Measurements from ENCODE around the gene RSAD2. TPM values are rescaled to one million over a fixed set of nuclear protein-coding genes. Genes with fewer than 3 reads are reported as not detected.

The RSAD2 gene
- total and polyA plus RNA-seq, 9 of the 15 experiments (the other 6 are each of a cell fraction or from before 2014, with no cell fraction given), result 0.15 to 1.4 (median 0.28) TPM

GRCh38 chr2:6863792-6864191 lies 13.8 kb upstream of the RSAD2 start:
- Histone ChIP-seq H3K4me3 (no peak overlapping the region), H3K4me1 (replicated peaks in 1 of 2; ENCODE audit: control insufficient read depth in 2 of 2, insufficient read depth in 2 of 2, low read length in 2 of 2) (peaks cover 14 to 19% of the 10 kb centered on the region in 2 experiments), H2AFZ (ENCODE audit: low read depth, low read length) (no peak overlapping the region), H3K9me3 (replicated peaks; ENCODE audit: control insufficient read depth, insufficient read depth, low read depth, low read length) (peaks cover 4% of the 10 kb centered on the region), H3K4me2 (ENCODE audit: insufficient read depth, low read length) (no peak overlapping the region), H3K79me2 (ENCODE audit: control insufficient read depth, insufficient read depth, low read length) (peaks cover 4% of the 10 kb centered on the region; the same call in 1 of the 3 replicates), H3K9me1 (ENCODE audit: control insufficient read depth, insufficient read depth, low read length) (no peaks in the 10 kb centered on the region), H4K20me1 (replicated peaks; ENCODE audit: control insufficient read depth, insufficient read depth, low read length) (no peaks in the 10 kb centered on the region), H3K9ac (ENCODE audit: insufficient read depth in 1 of 2, low read depth in 2 of 2, low read length in 2 of 2) (no peak overlapping the region), H3K27me3 (ENCODE audit: control insufficient read depth in 2 of 2, insufficient read depth in 2 of 2, low read length in 2 of 2) (no peaks in the 10 kb centered on the region), H3K27ac (ENCODE audit: extremely low read depth, low read depth, low read length) (no peak overlapping the region), H3K36me3 (ENCODE audit: control insufficient read depth, insufficient read depth, low read length) (peaks cover 14% of the 10 kb centered on the region; the same call in 1 of the 3 replicates)
- TF ChIP-seq KDM4B (IDR thresholded peaks at IDR 0.05; ENCODE audit: borderline replicate concordance in 2 of 2, low read depth in 1 of 2) (no peak), KDM5B (IDR thresholded peaks at IDR 0.05; ENCODE audit: insufficient replicate concordance, low read depth, low read length) (peak; percentile 34), HSF4 (CRISPR knock-in tag; IDR thresholded peaks at IDR 0.05; ENCODE audit: borderline replicate concordance) (no peak)
- in situ Hi-C loops (cut with MboI), result no loop called here
- FAIRE-seq (no peak), DNase-seq (ENCODE audit: extremely low read depth in 1 of 4, low spot score in 3 of 4) (no peak), ATAC-seq (no peak)
- POLR2A ChIA-PET, result interaction anchor here (1.1 to 3.3 kb wide), 2 partner anchors 13 to 16 kb away, joined by 4 to 21 read pairs; no protein-coding TSS in a partner anchor
- CTCF ChIA-PET (ENCODE audit: low intra/inter-chr PET ratio), result interaction anchor here (1.9 kb wide), 1 partner anchor 37 kb away, joined by 8 read pairs; no protein-coding TSS in a partner anchor
- intact Hi-C loops (cut with micrococcal nuclease), result no loop called here
- no TSS peak for BruUV-seq (replicated peaks)
- WGBS (ENCODE audit: insufficient coverage, low coverage, missing lambda C conversion rate), result 90% methylated on average over 6 of the region's 6 CpGs

DNA sequence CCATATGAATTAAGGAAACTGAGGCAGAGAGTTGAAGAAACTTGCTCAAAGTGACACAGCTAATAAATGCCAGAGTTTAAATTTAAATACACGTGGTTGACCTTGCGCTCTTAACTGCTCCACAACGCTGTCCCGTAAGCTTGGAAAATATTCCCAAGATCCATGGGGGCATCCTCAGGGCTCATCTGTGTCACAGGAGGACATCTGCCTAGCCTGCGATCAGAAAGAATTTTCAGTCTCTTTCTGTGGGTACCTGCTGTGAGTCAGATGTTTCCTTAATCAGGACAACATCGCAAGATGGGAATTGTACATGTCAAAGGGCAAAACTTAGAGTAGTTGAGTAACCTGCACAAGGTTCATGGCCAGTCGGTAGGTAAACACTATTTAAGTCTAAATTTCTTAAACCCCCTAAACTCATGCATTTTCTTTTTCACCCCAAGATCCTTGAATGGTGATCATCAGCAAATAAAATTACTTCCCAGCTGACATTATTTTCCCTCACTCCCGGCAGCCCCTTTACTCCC lies 13.3 kb upstream of the RSAD2 start:
- TF ChIP-seq, protein P1, sequence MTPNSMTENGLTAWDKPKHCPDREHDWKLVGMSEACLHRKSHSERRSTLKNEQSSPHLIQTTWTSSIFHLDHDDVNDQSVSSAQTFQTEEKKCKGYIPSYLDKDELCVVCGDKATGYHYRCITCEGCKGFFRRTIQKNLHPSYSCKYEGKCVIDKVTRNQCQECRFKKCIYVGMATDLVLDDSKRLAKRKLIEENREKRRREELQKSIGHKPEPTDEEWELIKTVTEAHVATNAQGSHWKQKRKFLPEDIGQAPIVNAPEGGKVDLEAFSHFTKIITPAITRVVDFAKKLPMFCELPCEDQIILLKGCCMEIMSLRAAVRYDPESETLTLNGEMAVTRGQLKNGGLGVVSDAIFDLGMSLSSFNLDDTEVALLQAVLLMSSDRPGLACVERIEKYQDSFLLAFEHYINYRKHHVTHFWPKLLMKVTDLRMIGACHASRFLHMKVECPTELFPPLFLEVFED (CRISPR knock-in tag; conservative IDR thresholded peaks at IDR 0.05), result no peak
- TF ChIP-seq BHLHE40 (IDR thresholded peaks at IDR 0.05; ENCODE audit: low read length) (no peak), KLF13 (tag; IDR thresholded peaks at IDR 0.05; ENCODE audit: borderline replicate concordance, low read depth) (no peak)
- H3K36me3 ChIP-seq (ENCODE audit: control insufficient read depth, insufficient read depth, low read length), result peaks cover 14% of the 10 kb centered on the region; the same call in 1 of the 3 replicates
- no peak overlapping the region for H3K27ac ChIP-seq (ENCODE audit: extremely low read depth, low read depth, low read length)
- peak overlapping the region; percentile 97; the same call in 1 of the 2 replicates for H3K4me2 ChIP-seq (ENCODE audit: insufficient read depth, low read length)
- in situ Hi-C loops (cut with MboI), result no loop called here
- H3K79me2 ChIP-seq (ENCODE audit: control insufficient read depth, insufficient read depth, low read length), result peaks cover 4% of the 10 kb centered on the region; the same call in 1 of the 3 replicates
- H3K4me3 ChIP-seq, result no peak overlapping the region
- TSS peak; percentile 69 for BruUV-seq (replicated peaks)
- ATAC-seq (no peak), FAIRE-seq (peak; percentile 59), DNase-seq (ENCODE audit: extremely low read depth in 1 of 4, low spot score in 3 of 4) (no peak)
- H3K9me3 ChIP-seq (replicated peaks; ENCODE audit: control insufficient read depth, insufficient read depth, low read depth, low read length), result peaks cover 4% of the 10 kb centered on the region
- intact Hi-C loops (cut with micrococcal nuclease), result no loop called here
- H4K20me1 ChIP-seq (replicated peaks; ENCODE audit: control insufficient read depth, insufficient read depth, low read length), result no peaks in the 10 kb centered on the region
- peaks cover 14 to 19% of the 10 kb centered on the region in 2 experiments for H3K4me1 ChIP-seq (replicated peaks in 1 of 2; ENCODE audit: control insufficient read depth in 2 of 2, insufficient read depth in 2 of 2, low read length in 2 of 2)
- ChIA-PET CTCF (ENCODE audit: low intra/inter-chr PET ratio) (interaction anchor here (1.9 kb wide), 1 partner anchor 38 kb away, joined by 8 read pairs; no protein-coding TSS in a partner anchor), POLR2A (interaction anchor here (1.0 to 3.3 kb wide), 4 partner anchors 13 to 159 kb away, joined by 3 to 21 read pairs (median 6); partner anchors contain the start of gene RSAD2)
- 67% methylated on average over 7 of the region's 8 CpGs for WGBS (ENCODE audit: insufficient coverage, low coverage, missing lambda C conversion rate)
- no peaks in the 10 kb centered on the region for H3K9me1 ChIP-seq (ENCODE audit: control insufficient read depth, insufficient read depth, low read length)
- peak overlapping the region; percentile 90; the same call in 1 of the 2 replicates for H2AFZ ChIP-seq (ENCODE audit: low read depth, low read length)
- H3K27me3 ChIP-seq (ENCODE audit: control insufficient read depth in 2 of 2, insufficient read depth in 2 of 2, low read length in 2 of 2), result no peaks in the 10 kb centered on the region
- no peak overlapping the region for H3K9ac ChIP-seq (ENCODE audit: insufficient read depth in 1 of 2, low read depth in 2 of 2, low read length in 2 of 2)
